IPS DF 19.7 (cell line): Measurements from ENCODE around the gene TDRD10.

Experiments
- DNase-seq: peaks from one replicate; pipeline ENCODE4 v3.0.0-alpha.2; 2013; ENCODE audit warnings: low read depth, low spot score

Gene TDRD10

GRCh38 chr1:154577346-154578057 lies 75.5 kb downstream of the TDRD10 start:
- no peak for DNase-seq

DNA sequence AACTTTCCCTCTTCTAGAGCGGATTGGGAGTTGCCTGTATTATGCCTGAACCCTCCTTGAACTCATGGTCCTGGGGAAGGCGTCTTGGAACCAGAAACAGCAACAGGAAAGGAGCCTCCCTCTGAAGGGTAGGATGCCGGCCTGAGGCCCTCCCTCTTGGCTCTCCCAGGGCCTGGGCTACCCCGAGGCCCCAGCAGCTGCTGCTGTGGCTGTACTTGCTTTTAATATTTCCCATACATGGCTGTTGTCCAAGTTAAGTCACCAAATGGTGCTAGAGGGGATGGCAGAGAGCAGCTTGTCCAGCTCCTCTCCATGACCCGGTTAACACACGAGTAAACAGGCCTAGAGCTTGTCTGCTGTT lies 76.0 kb downstream of the TDRD10 start:
- DNase-seq = no peak

- DNase-seq = no peak
These were observed 77.4 kb downstream of the TDRD10 start for GRCh38 chr1:154579374-154579773.

GRCh38 chr1:154581766-154582165 lies 79.7 kb downstream of the TDRD10 start:
- DNase-seq = no peak

DNA sequence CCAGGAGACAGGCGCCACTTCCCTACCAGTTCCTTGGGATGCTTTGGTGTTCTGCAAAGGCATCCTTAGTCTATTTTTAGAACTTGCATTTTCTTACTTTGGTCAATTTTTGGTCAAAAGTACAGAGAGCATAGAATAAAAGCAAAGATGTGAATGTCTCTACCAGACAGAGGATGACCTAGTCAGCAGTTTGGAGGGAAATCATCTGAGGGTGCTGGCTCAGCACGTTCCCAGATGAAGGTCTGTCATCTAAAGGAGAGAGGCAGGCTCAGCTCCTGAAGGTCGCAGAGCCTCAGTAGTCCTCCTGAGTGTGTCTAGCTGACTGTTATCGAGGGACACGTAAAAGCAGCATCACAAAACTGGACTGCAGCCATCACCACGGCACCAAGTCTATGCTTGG lies 80.9 kb downstream of the TDRD10 start:
- no peak for DNase-seq

- no peak for DNase-seq
These were observed 81.8 kb downstream of the TDRD10 start for GRCh38 chr1:154583773-154584172.

GRCh38 chr1:154584267-154584994 lies 82.4 kb downstream of the TDRD10 start:
- DNase-seq = no peak

DNA sequence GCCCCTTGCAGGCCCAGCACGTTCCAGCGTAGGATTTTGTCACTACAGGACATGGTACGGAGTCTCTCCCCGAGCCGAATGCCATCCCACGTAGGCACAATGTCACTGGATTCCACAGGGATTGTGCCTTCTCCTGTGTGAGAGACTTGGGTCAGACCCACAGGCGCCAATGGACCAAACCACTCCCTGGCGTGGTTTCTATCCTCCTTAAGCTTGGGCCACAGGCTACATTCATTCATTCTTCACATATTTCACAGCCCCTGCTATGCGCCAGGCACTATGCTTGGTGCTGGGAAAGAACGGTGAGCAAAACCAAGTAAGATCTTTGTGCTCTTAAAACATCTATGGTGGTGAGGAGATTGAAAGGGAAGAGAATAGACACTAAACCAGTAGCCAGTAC lies 84.2 kb downstream of the TDRD10 start:
- no peak for DNase-seq

- no peak for DNase-seq
These were observed 84.6 kb downstream of the TDRD10 start for GRCh38 chr1:154586641-154587040.

DNA sequence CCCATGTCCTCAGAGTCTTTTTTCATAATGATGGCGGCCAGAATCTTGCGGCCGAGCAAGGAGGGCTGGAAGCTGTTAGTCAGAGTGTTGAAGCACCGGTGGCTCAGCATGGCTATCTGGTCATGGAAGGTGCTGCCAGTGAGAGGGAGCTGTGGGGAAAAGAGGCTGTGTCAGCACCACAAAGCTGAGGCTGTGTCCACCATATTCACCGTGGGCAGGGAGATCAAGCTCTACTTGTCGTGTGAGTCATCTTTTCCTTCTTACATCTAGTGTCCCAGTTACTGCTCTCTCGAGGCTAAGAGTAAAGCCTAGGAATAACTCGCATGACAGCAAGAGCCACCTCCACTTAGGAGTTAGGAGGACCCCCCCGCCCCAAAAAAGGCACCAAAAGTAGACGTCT lies 87.8 kb downstream of the TDRD10 start:
- DNase-seq = no peak

DNA sequence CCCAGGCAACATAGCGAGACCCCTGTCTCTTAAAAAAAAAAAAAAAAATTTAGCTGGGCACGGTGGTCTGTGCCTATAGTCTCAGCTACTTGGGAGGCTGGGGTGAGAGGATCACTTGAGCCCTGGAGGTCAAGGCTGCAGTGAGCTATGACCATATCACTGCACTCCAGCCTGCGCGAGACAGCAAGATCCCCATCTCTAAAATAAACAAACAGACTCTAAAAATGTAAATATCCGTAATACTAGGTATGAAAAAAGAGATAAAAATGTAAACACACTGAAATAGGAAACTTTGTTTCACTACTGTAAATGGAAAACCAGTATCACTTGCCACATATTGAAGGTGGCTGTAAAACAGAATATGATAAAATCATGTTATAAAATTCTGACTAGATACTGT lies 88.7 kb downstream of the TDRD10 start:
- DNase-seq = no peak

DNA sequence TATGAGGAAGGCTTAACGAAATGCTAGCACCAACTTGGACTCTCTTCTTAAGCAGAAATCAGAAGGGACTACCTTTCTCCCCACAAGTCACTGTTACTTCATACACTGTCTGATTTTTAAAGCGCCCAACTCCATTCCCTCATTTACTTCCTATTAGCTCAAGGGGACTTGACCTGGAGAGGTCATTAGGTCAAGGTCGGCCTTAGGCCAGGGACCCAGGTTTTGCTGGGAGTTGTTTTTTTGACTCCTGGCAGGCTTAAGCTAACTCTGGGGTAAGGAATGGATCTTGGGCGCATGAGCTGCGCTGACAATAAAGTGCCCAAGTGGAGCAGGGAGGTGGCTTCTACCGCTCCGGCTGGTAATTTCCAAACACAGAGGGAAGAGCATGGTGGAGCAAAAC lies 89.2 kb downstream of the TDRD10 start:
- DNase-seq = no peak

DNA sequence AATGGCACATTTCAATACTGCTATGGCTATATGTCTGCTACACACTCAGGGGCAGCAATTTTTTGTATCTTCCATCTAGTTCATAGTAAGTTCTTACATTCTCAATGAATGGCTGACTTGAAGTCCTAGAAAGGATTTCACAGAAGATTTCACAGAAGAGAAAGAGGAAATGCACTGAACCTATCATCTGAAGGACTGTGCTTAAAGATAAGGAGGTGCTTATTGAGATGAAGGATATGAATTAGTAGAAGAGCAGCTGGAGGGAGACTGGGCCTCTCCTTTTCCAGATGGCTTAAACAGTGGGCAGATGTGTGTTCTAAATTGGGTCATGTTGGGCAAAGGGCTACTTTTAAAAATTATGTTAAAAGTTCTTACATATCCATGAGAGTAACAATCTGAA lies 91.4 kb downstream of the TDRD10 start:
- no peak for DNase-seq

GRCh38 chr1:154594811-154595210 lies 92.8 kb downstream of the TDRD10 start:
- no peak for DNase-seq

GRCh38 chr1:154595621-154596020 lies 93.6 kb downstream of the TDRD10 start:
- DNase-seq = no peak
